ENCODE measurements around the gene C1orf159. TPM values are rescaled to one million over a fixed set of nuclear protein-coding genes. Genes with fewer than 3 reads are reported as not detected.

Gene C1orf159
- total RNA-seq, 2 donors from 2014 or later: 23.1 to 29.5 TPM

GRCh38 chr1:1145547-1145914, 29.6 kb upstream of the C1orf159 start:
- no peaks in the 10 kb centered on the region for H3K36me3 Mint-ChIP-seq (ENCODE audit: low read depth)

GRCh38 chr1:1144843-1145546, 29.1 kb upstream of the C1orf159 start:
- no peak overlapping the region for H3K27ac ChIP-seq (ENCODE audit: low read depth, low read length)
- 87 to 88% methylated on average over 14 to 32 of the region's 32 CpGs for WGBS, 2 experiments (ENCODE audit: insufficient coverage in 1 of 2, insufficient read length in 1 of 2)
- no peaks in the 10 kb centered on the region for H3K4me1 ChIP-seq (ENCODE audit: control insufficient read depth, insufficient read depth, low read length)
- H3K36me3 ChIP-seq (ENCODE audit: control insufficient read depth, insufficient read depth, low read length): no peaks in the 10 kb centered on the region
- peaks cover 4% of the 10 kb centered on the region for H3K27me3 Mint-ChIP-seq (ENCODE audit: insufficient read depth)
- no peaks in the 10 kb centered on the region for H3K36me3 Mint-ChIP-seq (ENCODE audit: low read depth)
- peaks cover 1% of the 10 kb centered on the region for H3K4me1 Mint-ChIP-seq
- TF ChIP-seq CTCF (conservative IDR thresholded peaks at IDR 0.05): no peak
- H3K9me3 Mint-ChIP-seq: no peaks in the 10 kb centered on the region
- no peaks in the 10 kb centered on the region for H3K27me3 ChIP-seq (ENCODE audit: control insufficient read depth, insufficient read depth, low read length, poor library complexity, severe bottlenecking)
- H3K9me3 ChIP-seq (ENCODE audit: control insufficient read depth, low read length): no peaks in the 10 kb centered on the region
- no peak overlapping the region for H3K4me3 Mint-ChIP-seq
- H3K9ac ChIP-seq (ENCODE audit: extremely low read depth, low read length, poor library complexity, severe bottlenecking): no peak overlapping the region
- DNase-seq: no peak
- no peak overlapping the region for H3K27ac Mint-ChIP-seq
- no peak overlapping the region for H3K4me3 ChIP-seq (ENCODE audit: low read length)

More at GRCh38 chr1:1145547-1145914, 29.6 kb upstream of the C1orf159 start:
- Mint-ChIP-seq H3K27me3 (ENCODE audit: insufficient read depth) (peaks cover 4% of the 10 kb centered on the region), H3K4me1 (peaks cover 1% of the 10 kb centered on the region), H3K27ac (no peak overlapping the region), H3K9me3 (no peaks in the 10 kb centered on the region), H3K4me3 (no peak overlapping the region)
- no peak overlapping the region for H3K4me3 ChIP-seq (ENCODE audit: low read length)
- H3K9me3 ChIP-seq (ENCODE audit: control insufficient read depth, low read length): no peaks in the 10 kb centered on the region
- TF ChIP-seq CTCF (conservative IDR thresholded peaks at IDR 0.05): no peak
- H3K36me3 ChIP-seq (ENCODE audit: control insufficient read depth, insufficient read depth, low read length): no peaks in the 10 kb centered on the region
- no peaks in the 10 kb centered on the region for H3K27me3 ChIP-seq (ENCODE audit: control insufficient read depth, insufficient read depth, low read length, poor library complexity, severe bottlenecking)
- 95 to 97% methylated on average over 7 to 9 of the region's 9 CpGs for WGBS, 2 experiments (ENCODE audit: insufficient coverage in 1 of 2, insufficient read length in 1 of 2)
- H3K4me1 ChIP-seq (ENCODE audit: control insufficient read depth, insufficient read depth, low read length): no peaks in the 10 kb centered on the region
- H3K27ac ChIP-seq (ENCODE audit: low read depth, low read length): no peak overlapping the region
- no peak overlapping the region for H3K9ac ChIP-seq (ENCODE audit: extremely low read depth, low read length, poor library complexity, severe bottlenecking)
- DNase-seq: no peak

- peak; percentile 73 for DNase-seq
- Mint-ChIP-seq H3K27me3 (ENCODE audit: insufficient read depth) (peaks cover 4% of the 10 kb centered on the region), H3K36me3 (ENCODE audit: low read depth) (no peaks in the 10 kb centered on the region), H3K27ac (no peak overlapping the region), H3K9me3 (no peaks in the 10 kb centered on the region), H3K4me3 (no peak overlapping the region), H3K4me1 (peaks cover 1% of the 10 kb centered on the region)
- Histone ChIP-seq H3K9ac (ENCODE audit: extremely low read depth, low read length, poor library complexity, severe bottlenecking) (no peak overlapping the region), H3K4me1 (ENCODE audit: control insufficient read depth, insufficient read depth, low read length) (no peaks in the 10 kb centered on the region), H3K27ac (ENCODE audit: low read depth, low read length) (peak overlapping the region; percentile 49), H3K27me3 (ENCODE audit: control insufficient read depth, insufficient read depth, low read length, poor library complexity, severe bottlenecking) (no peaks in the 10 kb centered on the region), H3K4me3 (ENCODE audit: low read length) (no peak overlapping the region), H3K36me3 (ENCODE audit: control insufficient read depth, insufficient read depth, low read length) (no peaks in the 10 kb centered on the region), H3K9me3 (ENCODE audit: control insufficient read depth, low read length) (no peaks in the 10 kb centered on the region)
- WGBS, 2 experiments (ENCODE audit: insufficient coverage in 1 of 2, insufficient read length in 1 of 2): 88 to 89% methylated on average over 10 to 42 of the region's 42 CpGs
- no peak for TF ChIP-seq CTCF (conservative IDR thresholded peaks at IDR 0.05)
Observed at GRCh38 chr1:1144122-1144842, 28.4 kb upstream of the C1orf159 start.
